ENCODE measurements around the gene RACGAP1.

RACGAP1 gene
- long read RNA-seq, donor 1, partial matches to known transcripts: 0 of 4 reads
- long read RNA-seq, donor 1, other reads (novel, unspliced or antisense): 0 of 4 reads
- long read RNA-seq, donor 2, partial matches to known transcripts: 0 of 3 reads
- long read RNA-seq, donor 2, other reads (novel, unspliced or antisense): 0 of 3 reads
- long read RNA-seq, donor 3, partial matches to known transcripts: 0 of 2 reads
- long read RNA-seq, donor 3, other reads (novel, unspliced or antisense): 0 of 2 reads
- long read RNA-seq, donor 4, partial matches to known transcripts: 5 of 9 reads
- long read RNA-seq, donor 4, other reads (novel, unspliced or antisense): 0 of 9 reads
- long read RNA-seq, donor 5, partial matches to known transcripts: 0 of 6 reads
- long read RNA-seq, donor 5, other reads (novel, unspliced or antisense): 0 of 6 reads
- long read RNA-seq, donor 6, transcript RACGAP1-201 (17 exons, 3,073 nt): major isoform, 6 of 13 reads
- long read RNA-seq, donor 6, partial matches to known transcripts: 7 of 13 reads
- long read RNA-seq, donor 6, other reads (novel, unspliced or antisense): 0 of 13 reads
- long read RNA-seq, donor 7, transcript RACGAP1-201 (17 exons, 3,073 nt): major isoform, 5 of 6 reads
- long read RNA-seq, donor 7, partial matches to known transcripts: 0 of 6 reads
- long read RNA-seq, donor 7, other reads (novel, unspliced or antisense): 0 of 6 reads
- long read RNA-seq, donor 8, partial matches to known transcripts: 8 of 12 reads
- long read RNA-seq, donor 8, other reads (novel, unspliced or antisense): 0 of 12 reads

- peak; percentile 87 for DNase-seq
Measured at GRCh38 chr12:50025187-50026059, at the start of gene RACGAP1. Gene RACGAP1, minus strand, starts transcription at chr12:50025494. Its CDS starts 8,779 bp downstream, at chr12:50016715.

- no peak for DNase-seq
Measured at GRCh38 chr12:50073712-50074111, 48.4 kb upstream of the RACGAP1 start.

GRCh38 chr12:50073206-50073605 lies 47.9 kb upstream of the RACGAP1 start:
- DNase-seq: no peak

GRCh38 chr12:50072198-50072907 lies 47.1 kb upstream of the RACGAP1 start:
- DNase-seq: no peak

GRCh38 chr12:50070314-50071060 lies 45.2 kb upstream of the RACGAP1 start:
- DNase-seq: peak; percentile 70

GRCh38 chr12:50069539-50069938 lies 44.2 kb upstream of the RACGAP1 start:
- no peak for DNase-seq

GRCh38 chr12:50069069-50069468 lies 43.8 kb upstream of the RACGAP1 start:
- DNase-seq: no peak

GRCh38 chr12:50066402-50066801 lies 41.1 kb upstream of the RACGAP1 start:
- DNase-seq: no peak

GRCh38 chr12:50065726-50066310 lies 40.5 kb upstream of the RACGAP1 start:
- no peak for DNase-seq

GRCh38 chr12:50062728-50063460 lies 37.6 kb upstream of the RACGAP1 start:
- no peak for DNase-seq

- DNase-seq: no peak
Measured at GRCh38 chr12:50061946-50062686, 36.8 kb upstream of the RACGAP1 start.

- no peak for DNase-seq
Measured at GRCh38 chr12:50061171-50061570, 35.9 kb upstream of the RACGAP1 start.

GRCh38 chr12:50060120-50060468 lies 34.8 kb upstream of the RACGAP1 start:
- no peak for DNase-seq

GRCh38 chr12:50059440-50060119 lies 34.3 kb upstream of the RACGAP1 start:
- DNase-seq: no peak

- DNase-seq: no peak
Measured at GRCh38 chr12:50058743-50059312, 33.5 kb upstream of the RACGAP1 start.

GRCh38 chr12:50057896-50058670 lies 32.8 kb upstream of the RACGAP1 start:
- DNase-seq: no peak

Data from right kidney (tissue), 9 donors.